GM18873 (cell line): ENCODE results near the gene CHCHD2.
A peak's percentile ranks its signal among the peaks of the same experiment; 100 is the strongest.
"Not testable (repeated sequence)": the region's sequence is repeated elsewhere in the genome, so short reads cannot be mapped to it uniquely, and the experiment has no call there.

Experiments used
- ATAC-seq: cut with Tn5 transposase; IDR thresholded peaks from one replicate; pipeline ENCODE4 v1.9.1; 2021; ENCODE audit warnings: mild to moderate bottlenecking, moderate library complexity, moderate number of reproducible peaks; ENCODE audit not compliant: unreplicated experiment, low FRiP score

The CHCHD2 gene

DNA sequence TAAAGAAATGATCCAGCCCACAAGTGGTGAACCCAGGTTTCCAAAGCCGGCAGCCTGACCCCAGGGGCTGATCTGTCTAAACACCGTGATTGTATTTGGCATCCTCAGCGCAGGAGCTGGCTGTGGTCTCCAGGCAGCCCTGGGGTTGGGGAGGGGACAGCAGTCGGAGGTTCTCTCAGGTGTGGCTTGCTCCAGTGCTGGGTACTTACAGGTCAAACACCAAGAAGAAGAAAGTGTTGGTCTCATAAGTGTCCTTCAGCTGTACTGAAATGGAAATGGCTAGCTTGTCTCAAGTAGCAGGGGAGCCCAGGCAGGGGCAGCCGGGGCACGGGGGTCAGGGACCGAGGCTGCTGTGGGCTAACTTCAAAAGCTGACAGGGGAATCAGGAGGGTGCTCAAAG, 19.5 kb downstream of the CHCHD2 start:
- ATAC-seq = no peak

DNA sequence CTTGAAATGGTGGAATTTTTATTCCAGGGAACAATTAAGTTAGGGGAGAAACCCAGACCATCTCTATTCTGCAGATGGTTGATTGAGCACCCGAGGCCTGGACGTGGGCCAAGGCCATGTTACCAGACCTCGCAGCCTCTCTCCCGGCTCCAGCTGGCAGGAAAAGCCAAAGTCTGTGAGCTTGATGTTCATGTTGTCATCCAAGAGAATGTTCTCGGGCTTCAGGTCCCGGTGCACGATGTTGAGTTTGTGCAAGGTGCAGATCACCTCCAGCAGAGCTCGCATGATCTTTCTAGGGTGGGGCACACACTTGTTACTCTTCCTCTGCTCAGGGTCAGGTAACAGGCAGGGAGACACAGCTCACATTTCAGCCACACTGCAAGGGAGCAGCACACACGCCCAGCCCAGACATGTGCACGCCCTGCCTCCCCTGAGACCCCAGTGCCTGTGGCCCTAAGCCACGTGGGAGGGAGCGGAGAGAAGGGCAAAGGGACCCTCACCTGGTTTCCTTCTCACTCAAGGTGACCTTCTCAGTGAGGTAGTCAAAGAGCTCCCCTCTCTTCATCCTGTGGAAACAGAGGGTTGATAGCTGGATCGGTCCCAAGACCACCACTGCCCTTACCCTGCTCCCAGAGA, 23.0 kb downstream of the CHCHD2 start:
- no peak for ATAC-seq

DNA sequence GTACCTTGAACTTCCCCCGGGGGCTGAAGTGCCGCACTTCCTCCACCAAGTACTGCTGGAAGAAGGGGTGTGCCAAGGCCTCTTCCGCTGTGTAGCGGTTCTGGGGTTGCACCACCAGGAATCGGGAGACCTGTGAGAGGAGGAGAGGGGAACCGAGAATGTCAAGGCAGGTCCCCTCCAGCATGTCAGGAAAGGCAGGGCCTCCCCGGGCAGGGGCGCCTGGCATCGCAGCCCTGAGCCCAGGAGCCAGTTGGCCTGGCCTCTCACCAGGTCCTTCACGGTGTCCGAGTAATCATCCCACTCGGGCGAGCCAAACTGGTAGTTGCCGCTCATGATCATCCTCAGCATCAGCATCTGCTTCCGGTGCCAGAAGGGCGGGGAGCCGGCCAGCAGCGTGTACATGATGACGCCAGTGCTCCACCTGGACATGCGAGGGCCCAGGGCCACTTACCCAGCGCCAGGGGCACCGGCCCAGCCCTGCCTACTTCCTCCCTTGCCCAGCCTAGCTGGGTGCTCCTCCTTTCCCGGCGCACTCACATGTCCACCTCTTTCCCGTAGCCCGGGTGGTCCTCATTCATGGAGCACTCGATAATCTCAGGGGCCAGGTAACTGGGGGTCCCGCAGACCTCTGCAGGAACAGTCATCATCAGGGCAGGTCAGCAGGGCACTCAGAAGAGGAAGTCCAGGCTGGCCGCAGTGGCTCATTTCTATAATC, 24.5 kb downstream of the CHCHD2 start:
- ATAC-seq = no peak

DNA sequence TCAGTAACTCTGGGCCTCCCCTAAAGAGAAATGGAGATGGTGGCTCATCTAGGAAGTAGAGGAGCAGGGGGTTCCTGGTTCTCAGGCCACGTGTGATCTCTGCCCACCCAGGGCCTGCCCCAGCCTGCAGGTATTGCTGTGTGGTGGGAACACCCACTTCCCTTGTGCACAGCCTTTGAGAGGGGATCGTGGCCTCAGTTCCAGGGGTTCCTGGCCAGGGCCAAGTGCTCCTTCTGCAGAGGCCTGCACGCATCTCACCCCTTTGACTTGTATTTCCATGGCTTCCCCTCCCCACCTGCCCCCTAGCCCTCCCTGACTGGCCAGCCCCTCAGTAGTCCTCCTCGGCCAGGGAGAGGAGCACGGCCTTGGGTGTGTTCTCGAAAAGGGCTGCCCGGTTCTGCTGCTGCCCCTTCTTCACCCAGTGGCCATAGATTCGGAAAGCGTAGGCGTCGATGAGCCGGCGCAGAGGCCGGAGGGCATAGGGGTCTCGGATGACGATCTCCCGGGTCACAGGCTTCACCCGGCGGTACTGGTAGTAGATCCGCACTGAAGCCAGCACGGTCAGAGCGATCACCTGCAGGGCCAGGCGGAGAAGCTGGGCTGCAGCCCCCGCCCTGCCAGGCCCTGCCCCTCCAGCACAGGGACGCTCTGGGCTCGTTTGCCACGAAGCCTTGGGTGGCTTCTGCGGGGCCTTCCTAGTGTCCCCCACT, 25.4 kb downstream of the CHCHD2 start:
- not testable (repeated sequence) for ATAC-seq

DNA sequence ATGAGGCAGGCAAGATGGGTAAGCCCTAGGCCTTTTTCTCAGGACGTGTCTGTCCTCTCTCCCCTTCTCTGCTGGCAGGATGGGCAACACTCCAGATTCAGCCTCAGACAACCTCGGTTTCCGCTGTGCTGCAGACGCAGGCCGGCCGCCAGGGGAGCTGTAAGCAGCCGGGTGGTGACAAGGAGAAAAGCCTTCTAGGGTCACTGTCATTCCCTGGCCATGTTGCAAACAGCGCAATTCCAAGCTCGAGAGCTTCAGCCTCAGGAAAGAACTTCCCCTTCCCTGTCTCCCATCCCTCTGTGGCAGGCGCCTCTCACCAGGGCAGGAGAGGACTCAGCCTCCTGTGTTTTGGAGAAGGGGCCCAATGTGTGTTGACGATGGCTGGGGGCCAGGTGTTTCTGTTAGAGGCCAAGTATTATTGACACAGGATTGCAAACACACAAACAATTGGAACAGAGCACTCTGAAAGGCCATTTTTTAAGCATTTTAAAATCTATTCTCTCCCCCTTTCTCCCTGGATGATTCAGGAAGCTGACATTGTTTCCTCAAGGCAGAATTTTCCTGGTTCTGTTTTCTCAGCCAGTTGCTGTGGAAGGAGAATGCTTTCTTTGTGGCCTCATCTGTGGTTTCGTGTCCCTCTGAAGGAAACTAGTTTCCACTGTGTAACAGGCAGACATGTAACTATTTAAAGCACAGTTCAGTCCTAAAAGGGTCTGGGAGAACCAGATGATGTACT, 26.7 kb downstream of the CHCHD2 start:
- no peak for ATAC-seq

DNA sequence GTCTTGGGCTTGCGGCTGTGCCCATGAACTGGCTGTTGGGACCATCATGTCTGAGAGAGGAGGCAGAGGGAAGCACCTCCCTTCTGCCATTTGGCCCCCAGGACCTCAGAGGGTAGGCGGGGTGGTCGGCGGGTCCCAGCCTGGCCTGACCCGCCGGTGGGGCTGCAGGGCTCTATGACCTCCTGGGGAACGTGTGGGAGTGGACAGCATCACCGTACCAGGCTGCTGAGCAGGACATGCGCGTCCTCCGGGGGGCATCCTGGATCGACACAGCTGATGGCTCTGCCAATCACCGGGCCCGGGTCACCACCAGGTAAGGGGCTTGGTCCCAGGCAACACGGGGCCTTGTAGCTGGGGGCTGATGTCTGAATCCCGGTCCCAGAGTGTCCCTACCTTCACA, 28.1 kb downstream of the CHCHD2 start:
- ATAC-seq = no peak

DNA sequence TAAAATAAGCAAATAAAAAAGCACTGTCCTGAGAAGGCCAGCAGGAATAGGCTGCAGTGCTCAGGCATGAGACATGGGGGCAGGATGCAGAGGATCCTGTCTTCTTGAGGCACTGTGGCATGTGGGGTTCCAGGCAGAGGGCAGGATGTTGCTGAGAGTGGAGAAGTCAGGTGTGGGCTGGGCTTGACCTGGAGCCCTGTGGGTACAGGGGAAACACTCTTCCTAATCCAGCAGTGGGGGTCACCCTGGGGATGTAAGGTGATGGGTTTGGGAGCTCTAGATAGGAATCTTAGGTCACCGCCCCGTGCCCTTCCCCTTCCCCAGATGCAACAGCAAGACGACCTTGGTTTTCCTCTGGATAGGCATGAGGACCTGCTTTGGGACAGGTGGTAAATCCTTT, 28.6 kb downstream of the CHCHD2 start:
- no peak for ATAC-seq

DNA sequence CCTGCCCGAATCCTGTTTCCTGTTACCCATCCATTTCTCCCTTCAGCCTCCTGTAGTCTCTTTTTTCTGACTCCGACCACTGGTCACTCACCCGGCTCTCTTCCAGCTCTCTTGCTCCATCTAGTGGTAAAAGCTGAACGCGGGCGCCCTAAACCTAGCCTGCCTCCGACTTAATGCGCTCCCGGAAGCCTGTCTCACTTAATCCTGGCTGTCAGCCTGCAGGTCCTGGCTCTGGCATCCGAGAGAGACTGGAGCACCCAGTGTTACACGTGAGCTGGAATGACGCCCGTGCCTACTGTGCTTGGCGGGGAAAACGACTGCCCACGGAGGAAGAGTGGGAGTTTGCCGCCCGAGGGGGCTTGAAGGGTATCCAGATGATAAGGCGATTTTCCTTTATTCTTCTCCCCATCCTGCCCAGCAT, 31.9 kb downstream of the CHCHD2 start:
- ATAC-seq = peak; percentile 56

DNA sequence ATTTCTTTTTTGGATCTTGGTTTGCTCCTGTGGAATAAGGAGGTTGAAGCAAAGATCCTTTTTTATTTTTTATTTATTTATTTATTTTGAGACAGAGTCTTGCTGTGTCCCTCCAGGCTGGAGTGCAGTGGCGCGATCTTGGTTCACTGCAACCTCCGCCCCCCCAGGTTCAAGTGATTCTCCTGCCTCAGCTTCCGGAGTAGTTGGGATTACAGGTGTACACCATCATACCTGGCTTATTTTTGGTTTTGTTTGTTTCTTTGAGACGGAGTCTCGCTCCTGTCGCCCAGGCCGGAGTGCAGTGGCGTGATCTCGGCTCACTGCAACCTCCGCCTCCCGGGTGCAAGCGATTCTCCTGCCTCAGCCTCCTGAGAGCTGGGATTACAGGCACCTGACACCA, 39.9 kb downstream of the CHCHD2 start:
- ATAC-seq = not testable (repeated sequence)

DNA sequence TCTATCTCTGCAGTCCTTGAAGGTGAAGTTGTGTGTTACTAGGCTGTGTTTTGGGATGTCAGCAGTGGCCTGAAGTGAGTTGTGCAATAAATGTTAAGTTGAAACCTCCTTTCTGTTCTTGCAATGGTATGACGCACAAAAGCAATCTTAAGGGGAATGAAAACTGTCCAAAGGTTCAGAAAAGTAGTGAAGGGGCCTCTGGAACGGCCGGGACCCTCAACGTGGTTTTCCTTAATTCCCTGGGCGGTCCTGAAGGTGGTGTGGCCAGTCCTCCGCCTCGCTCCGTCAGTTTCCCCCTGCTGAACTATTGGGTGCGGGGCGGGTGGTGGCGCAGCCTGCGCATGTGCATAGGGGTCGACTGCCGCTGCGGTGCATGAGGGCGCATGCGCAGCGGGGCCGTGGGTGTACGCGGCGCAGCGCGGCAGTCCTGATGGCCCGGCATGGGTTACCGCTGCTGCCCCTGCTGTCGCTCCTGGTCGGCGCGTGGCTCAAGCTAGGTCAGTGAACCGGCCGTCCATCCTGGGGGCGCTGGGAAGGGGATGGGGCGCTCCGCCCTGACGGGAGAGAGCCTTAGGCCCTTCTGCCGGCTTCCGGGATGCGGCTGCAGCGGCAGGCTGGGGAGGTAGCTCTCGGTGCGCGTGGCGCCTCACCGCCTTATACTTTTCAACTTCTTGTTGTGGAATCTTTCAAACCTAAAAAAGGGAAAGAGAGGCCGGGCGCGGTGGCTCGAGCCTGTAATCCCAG, 42.2 kb downstream of the CHCHD2 start, which contains the start of gene SUMF2:
Gene SUMF2, plus strand, starts transcription at position 405 of the 744 bp plus-strand sequence. Its CDS starts 26 bp downstream, at position 431.
- ATAC-seq = peak; percentile 83

DNA sequence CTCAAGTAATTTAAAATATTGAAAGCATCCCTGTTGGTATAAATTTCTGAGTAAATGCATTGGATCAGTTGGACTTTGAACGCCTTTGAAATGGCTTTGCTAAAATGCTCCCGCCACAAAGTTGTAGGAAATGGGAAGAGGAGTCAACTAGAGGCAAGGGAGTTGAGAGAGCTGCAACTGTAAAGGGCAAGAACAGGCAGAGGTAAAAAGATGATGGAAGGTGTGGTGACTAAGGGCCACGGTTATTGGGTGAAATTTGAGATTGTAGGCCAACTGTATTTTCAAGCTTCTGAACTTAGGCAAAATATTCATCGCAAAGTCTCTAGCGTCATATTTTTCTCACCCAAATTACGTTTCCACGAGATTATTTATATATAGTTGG, 42.8 kb downstream of the CHCHD2 start:
- no peak for ATAC-seq

DNA sequence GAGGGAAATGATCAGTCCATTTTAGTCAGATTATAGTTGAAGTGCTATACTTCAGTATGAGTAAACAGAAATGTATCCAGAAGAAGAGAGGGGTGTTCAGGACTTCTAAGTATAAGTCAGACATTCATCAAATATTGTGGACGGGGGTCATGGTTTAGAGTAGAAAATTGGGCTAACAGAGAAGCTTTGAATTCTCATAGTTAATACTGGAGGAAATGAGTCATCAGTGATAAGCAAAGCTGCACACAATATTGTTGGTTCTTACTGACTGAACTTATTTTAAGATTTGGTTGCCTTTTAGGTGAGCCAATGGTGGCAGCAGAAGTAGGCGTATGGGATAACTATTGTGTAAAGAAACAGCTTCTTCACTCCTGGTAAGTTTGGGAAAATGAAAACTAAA, 43.9 kb downstream of the CHCHD2 start:
- no peak for ATAC-seq

DNA sequence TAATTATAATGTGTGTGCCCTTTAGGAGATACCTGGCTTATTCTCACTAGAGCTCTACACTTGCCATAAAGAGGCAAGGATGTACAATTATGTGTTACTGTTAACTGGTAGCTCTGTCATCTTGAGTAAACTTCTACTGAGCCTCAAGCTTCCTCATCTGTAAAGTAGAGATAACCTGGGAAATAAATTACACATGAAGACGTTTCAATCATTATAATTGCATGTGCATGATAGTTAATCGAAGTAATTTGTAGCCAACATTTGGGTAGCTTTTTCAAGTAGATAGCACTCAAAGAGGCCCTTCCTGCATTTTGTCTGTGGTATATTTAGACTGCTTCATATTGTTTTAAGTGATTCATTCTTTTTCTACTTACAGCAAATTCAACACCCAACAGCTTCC, 52.3 kb downstream of the CHCHD2 start:
- no peak for ATAC-seq

DNA sequence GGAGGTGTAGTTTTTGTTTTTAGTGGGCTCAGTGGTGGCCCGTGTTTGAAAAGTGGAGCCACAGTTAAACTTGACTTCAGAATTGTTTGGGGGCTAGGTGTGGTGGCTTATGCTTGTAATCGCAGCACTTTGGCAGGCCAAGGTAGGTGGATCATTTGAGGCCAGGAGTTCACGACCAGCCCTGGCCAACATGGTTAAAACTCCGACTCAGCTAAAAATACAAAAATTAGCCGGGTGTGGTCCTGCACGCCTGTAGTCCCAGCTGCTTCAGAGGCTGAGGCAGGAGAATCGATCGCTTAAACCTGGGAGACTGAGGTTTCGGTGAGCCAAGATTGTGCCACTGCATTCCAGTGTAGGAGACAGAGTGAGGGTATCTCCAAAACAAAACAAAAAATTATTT, 52.9 kb downstream of the CHCHD2 start:
- no peak for ATAC-seq
